Suppressor macrophage treated with lipopolysaccharide for 4 hours (primary cell): ENCODE results near the gene LGALS7.
"Not testable (repeated sequence)": the region's sequence is repeated elsewhere in the genome, so short reads cannot be mapped to it uniquely, and the experiment has no call there.

Experiments
- DNase-seq: peaks from one replicate; pipeline ENCODE4 v3.0.0-alpha.2; 2020

LGALS7 gene

GRCh38 chr19:38797781-38798180, 24.5 kb upstream of the LGALS7 start:
- DNase-seq = not testable (repeated sequence)

GRCh38 chr19:38796154-38796553, 22.8 kb upstream of the LGALS7 start:
- no peak for DNase-seq

- no peak for DNase-seq
These were observed 22.2 kb upstream of the LGALS7 start for GRCh38 chr19:38795549-38795948.

- DNase-seq = no peak
These were observed 20.4 kb upstream of the LGALS7 start for GRCh38 chr19:38793671-38794070.

GRCh38 chr19:38793177-38793576, 19.9 kb upstream of the LGALS7 start:
- DNase-seq = no peak

- peak; percentile 25 for DNase-seq
These were observed 19.2 kb upstream of the LGALS7 start for GRCh38 chr19:38792250-38793111.

- not testable (repeated sequence) for DNase-seq
These were observed 18.2 kb upstream of the LGALS7 start for GRCh38 chr19:38791451-38792064.

- DNase-seq = not testable (repeated sequence)
These were observed 17.4 kb upstream of the LGALS7 start for GRCh38 chr19:38790507-38791403.

GRCh38 chr19:38788478-38789243, 15.3 kb upstream of the LGALS7 start, which contains the start of gene LGALS7B:
Gene LGALS7B (plus strand): TSS chr19:38789200. CDS start chr19:38789227, 27 bp downstream.
- DNase-seq = no peak

GRCh38 chr19:38786572-38787265, 13.4 kb upstream of the LGALS7 start:
- no peak for DNase-seq

GRCh38 chr19:38786061-38786460, 12.7 kb upstream of the LGALS7 start:
- not testable (repeated sequence) for DNase-seq

GRCh38 chr19:38785187-38785699, 11.9 kb upstream of the LGALS7 start:
- no peak for DNase-seq

GRCh38 chr19:38784224-38784623, 10.9 kb upstream of the LGALS7 start:
- no peak for DNase-seq

- not testable (repeated sequence) for DNase-seq
These were observed 8.9 kb upstream of the LGALS7 start for GRCh38 chr19:38782212-38782611.

- no peak for DNase-seq
These were observed 7.7 kb upstream of the LGALS7 start for GRCh38 chr19:38781058-38781457.

GRCh38 chr19:38780443-38780842, 7.1 kb upstream of the LGALS7 start:
- no peak for DNase-seq

- no peak for DNase-seq
These were observed 5.4 kb upstream of the LGALS7 start for GRCh38 chr19:38778733-38779132.

- DNase-seq = no peak
These were observed 1.0 kb upstream of the LGALS7 start for GRCh38 chr19:38774181-38774950.

GRCh38 chr19:38771569-38771968, 1.7 kb downstream of the LGALS7 start:
- not testable (repeated sequence) for DNase-seq

- not testable (repeated sequence) for DNase-seq
These were observed 2.4 kb downstream of the LGALS7 start for GRCh38 chr19:38770949-38771275.
